Right renal pelvis (tissue), 4 donors: ENCODE data around the gene NELFCD. TPM values are rescaled to one million over a fixed set of nuclear protein-coding genes. Genes with fewer than 3 reads are reported as not detected.
"Not testable (repeated sequence)": the region's sequence is repeated elsewhere in the genome, so short reads cannot be mapped to it uniquely, and the experiment has no call there.

Source experiments
- DNase-seq, 4 donors: peaks; one replicate each; pipeline ENCODE4 v3.0.0-alpha.2; 2013; ENCODE audit warnings: low read depth in 4 of 4, low spot score in 3 of 4, missing footprints in 1 of 4
- polyA plus RNA-seq, 4 donors: library from polyadenylated mRNA; unstranded; fragments of 120-200 nt; gene quantifications; one replicate each; pipeline ENCODE4 v1.2.1, GENCODE V29; 2013; ENCODE audit not compliant: insufficient read length in 4 of 4

NELFCD gene
- polyA plus RNA-seq, 4 donors, result 118 to 138 (median 125) TPM

DNA sequence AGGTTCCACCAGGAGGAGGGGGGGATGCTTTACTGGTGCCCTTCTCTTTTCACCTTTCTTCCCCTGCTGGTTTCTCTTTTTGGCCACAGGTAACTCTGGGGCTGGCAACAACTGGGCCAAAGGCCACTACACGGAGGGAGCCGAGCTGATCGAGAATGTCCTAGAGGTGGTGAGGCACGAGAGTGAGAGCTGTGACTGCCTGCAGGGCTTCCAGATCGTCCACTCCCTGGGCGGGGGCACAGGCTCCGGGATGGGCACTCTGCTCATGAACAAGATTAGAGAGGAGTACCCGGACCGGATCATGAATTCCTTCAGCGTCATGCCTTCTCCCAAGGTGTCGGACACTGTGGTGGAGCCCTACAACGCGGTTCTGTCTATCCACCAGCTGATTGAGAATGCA is 42.6 kb downstream of the NELFCD start:
- DNase-seq, result no peak

DNA sequence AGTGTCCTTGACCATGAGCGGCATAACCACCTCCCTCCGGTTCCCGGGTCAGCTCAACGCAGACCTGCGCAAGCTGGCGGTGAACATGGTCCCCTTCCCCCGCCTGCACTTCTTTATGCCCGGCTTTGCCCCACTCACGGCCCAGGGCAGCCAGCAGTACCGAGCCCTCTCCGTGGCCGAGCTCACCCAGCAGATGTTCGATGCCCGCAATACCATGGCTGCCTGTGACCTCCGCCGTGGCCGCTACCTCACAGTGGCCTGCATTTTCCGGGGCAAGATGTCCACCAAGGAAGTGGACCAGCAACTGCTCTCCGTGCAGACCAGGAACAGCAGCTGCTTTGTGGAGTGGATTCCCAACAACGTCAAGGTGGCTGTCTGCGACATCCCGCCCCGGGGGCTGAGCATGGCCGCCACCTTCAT is 43.1 kb downstream of the NELFCD start:
- DNase-seq, result no peak

DNA sequence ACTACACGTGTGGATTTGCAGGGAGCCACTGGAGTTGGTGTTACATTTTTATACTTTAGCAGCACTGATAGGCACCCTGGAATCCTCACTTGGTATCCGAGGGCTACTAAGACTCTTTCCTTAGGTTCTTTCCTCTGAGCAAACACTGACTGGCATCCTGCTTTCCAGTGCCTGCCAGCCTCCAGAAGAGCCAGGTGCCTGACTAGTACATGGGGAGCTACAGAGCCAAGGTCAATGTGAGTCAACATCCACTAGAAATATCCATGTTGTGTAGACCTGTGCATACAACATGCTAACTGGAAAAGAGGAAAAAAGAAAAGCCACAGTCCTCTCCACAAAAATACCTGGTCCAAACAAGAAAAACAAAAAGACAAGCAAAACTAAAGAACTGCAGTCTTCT is 44.0 kb downstream of the NELFCD start:
- DNase-seq, result no peak

DNA sequence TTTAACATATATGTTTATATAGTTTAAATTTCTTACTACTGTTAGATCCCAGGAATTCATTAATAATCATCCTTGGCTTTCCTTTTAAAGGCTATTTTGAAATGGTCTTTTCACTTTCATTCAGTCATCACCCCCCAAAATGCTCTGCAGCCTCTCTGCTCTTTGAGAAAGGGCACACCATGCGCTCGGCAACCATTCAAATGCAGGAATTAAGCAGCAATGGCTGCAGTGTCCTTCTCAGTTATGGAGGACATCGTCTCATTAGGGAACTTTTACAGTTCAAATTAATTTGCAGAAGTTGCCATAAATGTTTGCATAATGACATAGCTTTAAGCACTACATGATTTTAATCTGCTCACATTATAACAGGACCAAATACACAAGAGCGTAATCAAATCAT is 44.5 kb downstream of the NELFCD start:
- DNase-seq, result no peak

DNA sequence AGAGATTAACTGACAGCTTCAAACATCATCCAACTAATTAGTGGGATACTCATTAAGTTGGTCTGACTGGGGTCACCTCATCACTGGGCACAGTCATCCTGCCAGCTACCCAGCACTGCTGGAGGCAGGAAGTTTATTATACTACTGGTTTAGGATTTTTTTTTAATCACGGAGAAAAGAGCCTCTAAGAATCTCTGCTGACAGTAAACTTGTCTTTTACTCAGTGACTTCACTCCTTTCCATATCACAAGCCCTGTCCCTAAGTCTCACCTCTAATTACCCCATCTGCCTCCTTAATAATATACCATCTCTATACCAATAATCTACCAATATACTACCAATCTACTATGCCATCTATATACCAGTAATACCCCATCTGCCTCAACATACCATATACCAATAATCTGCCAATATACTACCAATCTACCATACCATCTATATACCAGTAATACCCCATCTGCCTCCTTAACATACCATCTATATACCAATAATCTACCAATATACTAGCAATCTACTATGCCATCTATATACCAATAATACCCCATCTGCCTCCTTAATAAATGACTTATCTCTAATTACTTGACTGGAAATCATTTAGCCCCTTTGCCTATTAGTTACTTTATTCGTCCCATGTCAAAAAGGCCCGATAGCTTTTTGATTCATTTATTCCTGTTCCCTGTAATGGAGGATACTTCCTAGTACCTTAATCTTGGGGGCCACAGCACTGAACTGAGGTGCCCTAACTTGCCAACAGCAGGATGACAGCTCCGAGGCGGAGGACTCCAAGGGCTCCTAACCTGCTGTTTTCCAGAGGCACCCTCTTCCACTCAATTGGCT is 46.1 kb downstream of the NELFCD start:
- DNase-seq, result no peak

DNA sequence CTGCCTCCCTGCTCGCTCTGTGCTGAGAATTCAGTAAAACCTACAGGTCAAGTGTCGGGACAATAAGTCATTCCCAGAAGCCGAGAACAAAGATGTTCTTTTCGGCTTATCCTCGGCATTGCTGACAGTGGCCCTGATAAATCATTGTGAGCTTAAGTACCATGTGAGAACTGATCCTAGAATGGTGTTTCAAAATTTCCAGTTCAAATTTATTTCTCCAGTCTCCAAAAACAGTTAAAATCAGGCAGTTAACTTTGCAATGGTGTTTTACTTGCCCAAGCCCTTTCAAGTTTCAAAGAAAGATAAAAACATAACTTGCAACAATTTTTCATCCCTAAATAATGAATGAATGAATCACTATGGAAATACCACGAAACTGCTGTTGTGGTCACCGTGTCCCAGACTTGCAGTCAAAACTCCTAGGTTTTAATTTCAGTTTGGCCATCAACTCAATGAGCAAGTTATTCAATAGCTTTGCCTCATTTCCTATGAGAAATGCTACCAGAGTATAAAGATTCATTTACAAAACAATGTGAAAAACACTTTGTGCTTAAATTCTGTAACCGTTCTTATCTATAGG is 46.8 kb downstream of the NELFCD start:
- DNase-seq, result no peak

DNA sequence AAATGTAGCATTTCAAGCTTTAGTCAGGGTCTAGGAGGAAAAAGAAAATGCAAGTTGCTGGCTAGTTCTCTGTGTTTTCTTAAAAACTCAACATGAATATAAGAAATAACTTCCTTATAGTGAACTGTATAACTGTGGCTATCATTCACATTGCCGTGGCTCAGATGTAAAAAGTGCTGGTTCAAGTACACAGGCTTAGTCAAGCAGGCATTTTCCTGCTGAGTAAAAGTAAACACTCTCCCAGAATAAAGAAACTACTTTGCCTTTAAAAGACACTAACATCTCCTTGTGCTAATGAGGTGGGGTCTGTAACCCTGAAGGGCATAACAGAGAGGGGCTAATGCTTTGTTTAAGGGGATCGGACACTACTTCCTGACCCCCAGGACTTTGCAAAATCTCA is 47.8 kb downstream of the NELFCD start:
- DNase-seq, result no peak

DNA sequence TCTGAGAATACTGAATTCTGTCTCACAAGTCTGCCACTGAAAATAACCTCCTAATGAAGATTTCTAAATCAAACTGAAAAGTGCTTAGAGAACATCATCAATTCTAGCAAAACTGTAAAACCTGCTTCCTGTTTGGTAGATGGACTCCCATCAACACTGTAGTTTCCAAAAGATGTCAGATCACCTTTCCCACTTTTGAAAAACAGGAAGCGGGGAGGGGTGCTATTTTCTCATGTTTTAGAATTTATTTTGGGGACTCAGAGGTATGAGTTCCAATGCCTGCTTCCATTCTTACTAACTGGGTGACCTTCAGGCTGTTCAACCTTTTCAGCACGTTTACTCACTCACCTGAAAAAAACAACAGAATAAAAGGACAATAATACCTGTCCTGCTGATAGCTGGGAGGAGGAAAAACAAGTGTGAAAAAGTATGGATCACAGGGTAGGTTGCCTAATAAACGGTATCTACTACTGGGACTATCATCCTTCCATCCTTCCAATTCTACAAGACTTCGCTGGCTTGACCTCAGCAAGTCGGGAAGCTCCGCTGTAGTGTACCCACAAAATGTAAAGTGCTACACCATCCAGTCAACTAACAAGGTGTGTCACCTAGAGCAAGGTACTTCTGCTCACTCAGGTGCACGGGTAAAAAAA is 50.0 kb downstream of the NELFCD start:
- DNase-seq, result no peak

DNA sequence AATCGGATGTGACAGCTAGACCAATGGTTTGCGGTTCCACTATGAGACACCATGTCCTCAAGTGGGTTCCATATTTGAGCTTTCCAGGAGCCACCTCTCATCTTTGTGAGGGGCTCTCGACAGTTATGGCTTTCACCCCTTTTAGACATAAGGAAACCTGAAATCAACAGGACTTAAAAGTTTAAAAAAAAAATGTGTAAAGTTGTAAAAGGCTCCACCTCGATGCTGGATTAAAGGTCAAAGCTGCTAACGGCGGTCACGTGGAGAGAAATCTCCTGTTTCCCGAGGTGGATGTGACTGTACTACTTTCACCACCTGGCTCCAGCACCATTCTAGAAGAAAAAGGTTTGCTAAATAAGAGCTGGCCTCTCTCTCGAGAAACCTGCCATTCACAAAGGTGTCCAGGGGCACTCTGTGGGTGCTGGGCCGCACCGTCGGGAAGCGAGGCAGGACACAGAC is 50.5 kb downstream of the NELFCD start:
- no peak for DNase-seq

DNA sequence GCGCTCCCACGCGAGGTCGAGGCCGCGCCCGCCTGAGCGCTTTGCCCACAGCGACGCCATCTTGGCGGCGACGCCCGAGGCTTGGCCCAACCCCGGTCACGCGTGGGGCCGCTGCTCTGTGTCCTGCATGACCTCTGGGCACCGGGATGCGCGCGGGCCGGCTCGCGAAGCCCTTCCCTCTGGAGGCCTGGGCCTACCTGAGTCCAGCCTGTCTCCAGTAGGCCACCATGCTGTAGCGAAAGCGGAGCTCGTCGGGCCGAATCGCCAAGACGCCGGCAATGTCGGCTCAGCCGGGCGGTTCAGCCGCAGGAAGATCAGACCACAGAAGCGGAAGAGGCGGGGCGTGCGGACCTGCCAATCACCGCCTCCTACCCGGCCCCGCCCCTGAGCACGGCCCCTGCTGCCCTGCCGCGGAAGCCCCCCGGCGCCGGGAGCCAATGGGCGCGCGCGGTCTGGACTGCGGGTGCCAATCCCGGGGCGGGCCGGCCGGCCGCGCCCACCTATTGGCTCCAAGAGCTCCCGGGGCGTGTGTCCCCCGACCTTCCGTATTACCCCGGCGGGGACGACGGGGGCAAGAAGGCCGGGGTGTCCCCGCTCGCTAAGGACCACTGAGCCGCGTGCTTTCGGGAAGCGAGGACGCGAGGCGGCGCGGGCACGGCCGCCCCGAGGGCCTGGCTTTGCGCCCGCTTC is 51.1 kb downstream of the NELFCD start, which contains the start of gene ATP5F1E:
Gene ATP5F1E, minus strand, starts transcription at position 313 of the 690 bp plus-strand sequence. Its CDS starts 84 bp downstream, at position 229.
- peak; percentile 87 to 90 (median 88) for DNase-seq

DNA sequence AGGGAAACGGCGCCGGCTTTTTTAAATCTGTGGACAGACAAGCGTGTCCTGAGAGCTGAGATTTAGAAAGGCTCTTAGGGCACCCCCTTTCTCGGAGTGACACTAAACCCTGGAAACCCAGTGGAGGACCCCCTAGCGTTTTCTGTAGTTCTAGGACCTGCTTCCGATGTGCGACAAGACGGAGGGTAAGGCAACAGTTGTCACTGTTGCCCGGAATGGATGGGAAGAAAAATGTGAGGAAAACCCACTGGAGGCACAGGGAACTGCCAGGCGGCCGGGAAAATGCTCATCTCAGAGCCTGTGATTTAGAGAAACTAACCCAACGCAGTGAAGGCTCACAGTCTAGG is 51.6 kb downstream of the NELFCD start:
- no peak for DNase-seq

DNA sequence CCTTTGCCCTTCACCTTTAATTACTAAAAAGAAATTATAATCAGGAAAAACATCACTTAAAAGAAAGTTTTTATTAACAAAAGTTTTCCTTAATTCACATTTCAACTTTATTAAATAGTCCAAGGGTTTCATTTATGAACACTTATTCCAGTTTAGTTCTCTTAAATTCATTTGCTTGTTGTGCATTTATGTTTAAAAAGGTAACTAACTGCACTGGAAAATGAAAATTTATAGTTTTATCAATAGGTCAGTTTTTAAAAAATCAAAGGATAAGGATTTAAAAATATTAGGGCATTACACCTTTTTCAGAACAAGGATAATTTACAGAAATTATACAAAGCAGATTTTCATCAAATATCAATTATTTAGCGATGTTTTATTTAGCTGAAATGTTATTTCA is 52.0 kb downstream of the NELFCD start:
- DNase-seq, result no peak

DNA sequence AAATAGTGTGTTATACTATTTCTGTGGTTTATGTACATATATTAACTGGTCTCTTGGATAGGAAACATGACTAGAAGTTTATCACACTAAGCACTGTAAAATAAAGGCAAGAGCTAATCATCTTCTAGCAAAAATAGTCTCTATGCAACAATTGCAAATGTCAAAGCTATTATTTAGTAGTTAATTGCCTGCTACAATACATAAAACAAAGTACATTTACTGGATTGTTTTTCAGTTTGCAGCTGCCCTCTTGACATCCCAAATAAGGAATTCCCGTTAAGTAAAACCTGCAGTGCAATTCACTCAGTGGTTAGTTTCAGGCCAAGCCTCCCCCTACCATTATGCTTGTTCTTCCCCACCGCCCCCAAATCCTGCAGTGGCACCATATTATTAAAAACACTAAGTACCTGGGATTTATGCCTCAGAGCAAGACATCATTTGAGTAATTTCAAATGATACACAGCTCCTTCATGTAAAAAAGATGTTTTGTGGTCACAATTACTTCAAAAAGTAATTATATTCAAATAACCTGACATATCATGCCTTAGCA is 52.6 kb downstream of the NELFCD start:
- no peak for DNase-seq

DNA sequence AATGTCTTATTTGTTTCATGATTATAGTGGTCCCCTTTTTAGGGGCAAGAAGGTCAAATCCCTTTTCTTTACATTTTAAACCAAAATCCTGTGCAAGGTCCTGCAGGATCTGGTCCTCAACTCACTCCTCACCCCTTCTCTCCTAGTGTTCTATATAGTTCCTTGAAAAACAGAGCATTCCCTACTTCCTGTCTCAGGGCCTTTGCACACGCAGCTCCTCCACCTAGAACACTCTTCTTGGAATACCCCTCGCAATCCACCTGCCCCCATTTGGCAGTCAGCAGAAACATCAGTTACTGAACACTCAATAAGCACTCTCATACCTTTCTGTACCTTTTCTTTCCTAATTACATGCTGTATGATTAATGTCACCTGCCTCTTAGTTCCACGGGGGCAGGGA is 54.3 kb downstream of the NELFCD start:
- DNase-seq, result no peak

DNA sequence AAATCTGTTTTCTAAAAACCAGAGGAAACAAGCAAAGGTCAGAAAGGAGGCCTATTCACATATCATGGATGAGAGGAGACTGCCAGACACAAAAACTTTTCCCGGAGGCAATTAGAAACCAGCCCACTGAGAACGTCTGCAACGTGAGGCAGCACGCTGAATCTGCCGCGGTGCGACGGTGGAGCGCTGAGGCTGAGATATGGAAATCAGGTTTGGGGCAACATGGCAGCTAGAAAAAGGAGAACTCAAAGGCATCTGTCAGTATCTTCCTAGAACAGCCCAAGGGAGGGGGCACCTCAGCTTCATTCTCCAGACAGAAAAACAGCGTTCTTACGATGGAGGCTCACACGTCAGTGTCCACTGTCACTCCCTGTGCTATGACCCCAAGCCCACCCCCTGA is 56.3 kb downstream of the NELFCD start:
- DNase-seq, result no peak

DNA sequence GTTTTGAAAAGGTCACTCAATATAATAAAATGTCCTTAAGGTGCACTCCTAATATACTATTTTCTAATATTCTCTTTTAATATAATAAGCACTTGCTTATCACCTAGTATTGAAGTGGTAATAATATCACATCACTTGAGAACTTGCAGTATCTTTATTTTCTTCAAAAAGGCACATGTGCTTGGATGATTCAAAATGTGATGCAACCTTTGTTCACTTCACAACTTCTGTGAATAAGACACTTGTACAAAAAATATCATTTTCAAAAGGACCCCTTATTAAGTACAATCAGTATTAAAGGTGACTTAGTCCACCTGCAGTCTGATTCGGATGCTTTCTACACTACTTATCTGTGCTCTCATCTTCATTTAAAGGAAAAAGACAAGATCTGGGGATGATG is 58.2 kb downstream of the NELFCD start:
- no peak for DNase-seq

DNA sequence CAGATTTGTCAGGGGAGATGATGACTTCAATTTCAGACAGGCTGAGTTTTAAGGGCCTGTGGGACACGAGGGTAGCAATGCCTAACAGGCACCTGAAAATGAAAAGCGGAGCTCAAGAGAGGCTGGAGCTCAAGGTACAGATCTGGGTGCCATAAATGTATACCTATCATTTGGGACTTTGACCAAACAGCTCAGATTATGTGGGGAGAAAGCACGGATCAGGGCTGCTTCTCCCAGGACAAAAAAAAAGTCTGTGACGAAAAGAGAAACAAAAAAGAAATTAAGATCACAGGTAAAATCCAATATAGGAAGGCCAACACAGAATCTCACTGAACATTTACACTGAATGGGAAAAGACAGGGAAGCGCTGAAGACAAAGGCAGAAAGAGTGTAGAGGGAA is 59.6 kb downstream of the NELFCD start:
- no peak for DNase-seq

DNA sequence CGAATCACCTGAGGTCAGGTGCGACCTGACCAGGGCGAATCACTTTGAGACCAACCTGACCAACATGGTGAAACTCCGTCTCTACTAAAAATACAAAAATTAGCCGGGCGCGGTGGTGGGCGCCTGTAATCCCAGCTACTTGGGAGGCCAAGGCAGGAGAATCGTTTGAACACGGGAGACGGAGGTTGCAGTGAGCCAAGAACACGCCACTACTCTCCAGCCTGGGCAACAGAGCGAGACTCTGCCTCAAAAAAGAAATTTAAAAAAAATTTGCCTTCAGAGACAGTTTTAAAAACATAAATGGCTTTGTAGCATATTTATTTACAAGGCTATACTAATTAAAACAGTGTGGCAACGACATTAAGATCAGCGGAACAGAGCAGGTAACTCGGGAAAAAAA is 60.4 kb downstream of the NELFCD start:
- DNase-seq, result not testable (repeated sequence)

DNA sequence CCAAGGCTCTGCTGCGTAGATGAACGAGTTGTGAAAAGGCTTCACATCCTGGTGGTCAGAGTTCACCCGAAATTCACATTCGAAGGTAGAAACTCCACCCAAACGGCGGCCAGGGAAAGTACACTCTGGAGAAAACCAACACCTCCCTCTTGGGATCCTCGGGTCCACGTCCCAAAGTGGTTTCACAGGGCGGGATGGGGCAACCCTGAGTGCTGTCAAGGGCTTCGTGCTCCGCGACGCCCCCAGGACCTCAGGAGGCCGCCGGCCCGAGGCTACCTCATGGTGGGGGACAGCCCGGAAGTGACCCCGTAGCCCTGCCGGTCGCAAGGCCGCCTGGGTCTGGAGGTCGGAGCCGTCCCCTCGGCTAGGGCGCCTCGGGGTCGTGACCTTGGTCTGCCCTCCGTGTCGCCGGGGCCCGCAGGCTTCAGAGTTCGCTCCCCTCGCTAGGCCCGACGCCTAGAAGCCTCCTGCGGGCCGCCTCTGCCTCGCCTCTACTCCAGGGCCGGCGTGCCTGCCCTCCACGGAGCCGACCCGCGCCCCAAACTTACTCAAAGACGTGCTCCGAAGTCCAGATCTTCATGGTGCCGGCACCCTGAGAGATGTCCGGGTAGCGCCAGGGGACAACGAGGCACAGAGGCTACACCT is 61.2 kb downstream of the NELFCD start, which contains the start of gene PRELID3B:
Gene PRELID3B, minus strand, starts transcription at position 636 of the 645 bp plus-strand sequence. Its CDS starts 56 bp downstream, at position 580.
- DNase-seq, result no peak
